Thoracic aorta endothelial cell (primary cell): ENCODE data around the gene MRPS33. TPM values are rescaled to one million over a fixed set of nuclear protein-coding genes. Genes with fewer than 3 reads are reported as not detected.

Experiments used
- small RNA-seq: library from RNA; depleted of rRNA; stranded (forward); fragments of <200 nt; gene quantifications from one replicate; pipeline ENCODE3, GENCODE V24; 2012
- total RNA-seq: library from RNA; depleted of rRNA; stranded (reverse); fragments of >200 nt; gene quantifications from 2 replicates; pipeline ENCODE4 v1.2.3, GENCODE V29; 2012

The MRPS33 gene
- 23.1 and 31.0 TPM in 2 replicates for total RNA-seq

GRCh38 chr7:141014524-141015395 is at the start of gene MRPS33:
TSS of gene MRPS33 (minus strand) at chr7:141014952. CDS start at chr7:141010633, 4,319 bp downstream.

Small RNA genes lying within 50 kb of the gene (small RNA-seq; reads per million reads assigned to genes)
- gene RNU4-74P: not detected

Other genes starting within 250 kb of the MRPS33 start
- gene BRAF, start 90.0 kb downstream of the MRPS33 start, total RNA-seq: 37.8 and 41.5 TPM in 2 replicates
- gene TMEM178B, start 59.1 kb upstream of the MRPS33 start, total RNA-seq: under 0.01 TPM in 1 of 2 replicates, not detected in the other